ENCODE results near the gene KPNB1. TPM values are rescaled to one million over a fixed set of nuclear protein-coding genes. Genes with fewer than 3 reads are reported as not detected.

KPNB1 gene
- total RNA-seq, 4 donors from 2014 or later, result 179 to 236 (median 205) TPM

DNA sequence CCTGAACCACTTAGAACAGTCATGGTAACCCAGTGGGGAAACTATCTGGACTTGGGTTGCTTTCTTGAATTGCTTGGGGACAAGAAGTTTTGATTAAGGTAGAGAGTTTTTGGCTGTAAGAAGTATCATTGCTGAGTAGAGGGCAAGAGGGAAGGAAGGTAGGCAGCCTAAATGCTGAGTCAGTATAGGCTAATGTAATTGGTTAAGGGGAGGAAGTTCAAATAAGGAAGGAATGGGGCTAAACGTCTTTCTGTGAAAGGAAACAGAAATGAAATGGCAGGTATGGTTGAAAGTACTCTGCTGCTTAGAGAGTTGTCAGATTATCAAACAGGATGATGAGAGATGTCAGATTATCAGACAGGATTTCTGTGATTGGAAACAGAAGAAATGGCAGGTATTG, 20.3 kb downstream of the KPNB1 start:
- intact Hi-C loops (cut with DNase I), result no loop called here
- no peak overlapping the region for H3K27ac ChIP-seq (replicated peaks in 1 of 4)
- TF ChIP-seq EP300 (IDR thresholded peaks at IDR 0.05) (no peak), POLR2AphosphoS5 (IDR thresholded peaks at IDR 0.05) (no peak), POLR2A (IDR thresholded peaks at IDR 0.05; ENCODE audit: low read depth) (no peak)
- TF ChIP-seq, protein P1, sequence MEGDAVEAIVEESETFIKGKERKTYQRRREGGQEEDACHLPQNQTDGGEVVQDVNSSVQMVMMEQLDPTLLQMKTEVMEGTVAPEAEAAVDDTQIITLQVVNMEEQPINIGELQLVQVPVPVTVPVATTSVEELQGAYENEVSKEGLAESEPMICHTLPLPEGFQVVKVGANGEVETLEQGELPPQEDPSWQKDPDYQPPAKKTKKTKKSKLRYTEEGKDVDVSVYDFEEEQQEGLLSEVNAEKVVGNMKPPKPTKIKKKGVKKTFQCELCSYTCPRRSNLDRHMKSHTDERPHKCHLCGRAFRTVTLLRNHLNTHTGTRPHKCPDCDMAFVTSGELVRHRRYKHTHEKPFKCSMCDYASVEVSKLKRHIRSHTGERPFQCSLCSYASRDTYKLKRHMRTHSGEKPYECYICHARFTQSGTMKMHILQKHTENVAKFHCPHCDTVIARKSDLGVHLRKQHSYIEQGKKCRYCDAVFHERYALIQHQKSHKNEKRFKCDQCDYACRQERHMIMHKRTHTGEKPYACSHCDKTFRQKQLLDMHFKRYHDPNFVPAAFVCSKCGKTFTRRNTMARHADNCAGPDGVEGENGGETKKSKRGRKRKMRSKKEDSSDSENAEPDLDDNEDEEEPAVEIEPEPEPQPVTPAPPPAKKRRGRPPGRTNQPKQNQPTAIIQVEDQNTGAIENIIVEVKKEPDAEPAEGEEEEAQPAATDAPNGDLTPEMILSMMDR (IDR thresholded peaks at IDR 0.05), result no peak
- H3K4me1 ChIP-seq, result no peaks in the 10 kb centered on the region
- no peaks in the 10 kb centered on the region for H3K9me3 ChIP-seq
- no peak overlapping the region for H3K4me3 ChIP-seq
- no peaks in the 10 kb centered on the region for H3K27me3 ChIP-seq
- H3K36me3 ChIP-seq, result peaks cover 91 to 99% (median 98%) of the 10 kb centered on the region in 4 donors
- WGBS, result 32% methylated on average over 1 of the region's 1 CpG
- no peak for DNase-seq (ENCODE audit: extremely low spot score)

DNA sequence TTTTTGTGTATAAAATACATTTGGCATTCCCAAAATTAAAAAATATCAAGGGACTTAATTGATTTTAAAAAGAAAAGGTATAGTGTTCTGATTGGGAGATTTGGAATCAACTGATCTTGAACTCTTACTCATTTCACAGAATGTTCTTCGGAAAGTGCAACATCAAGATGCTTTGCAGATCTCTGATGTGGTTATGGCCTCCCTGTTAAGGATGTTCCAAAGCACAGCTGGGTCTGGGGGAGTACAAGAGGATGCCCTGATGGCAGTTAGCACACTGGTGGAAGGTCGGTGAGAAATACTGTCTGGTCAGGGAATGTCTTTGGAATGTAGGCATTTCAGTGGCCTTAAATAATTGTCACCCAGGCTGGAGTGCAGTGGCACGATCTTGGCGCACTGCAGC, 24.8 kb downstream of the KPNB1 start:
- DNase-seq (ENCODE audit: extremely low spot score), result no peak
- WGBS, result 90% methylated on average over 4 of the region's 4 CpGs
- TF ChIP-seq EP300 (IDR thresholded peaks at IDR 0.05), result no peak
- TF ChIP-seq POLR2A (IDR thresholded peaks at IDR 0.05; ENCODE audit: low read depth), result no peak
- TF ChIP-seq, protein P1 (IDR thresholded peaks at IDR 0.05), result no peak
- no peak for TF ChIP-seq POLR2AphosphoS5 (IDR thresholded peaks at IDR 0.05)
- Histone ChIP-seq H3K36me3 (peaks cover 99 to 100% (median 100%) of the 10 kb centered on the region in 4 donors), H3K4me1 (no peaks in the 10 kb centered on the region), H3K4me3 (no peak overlapping the region), H3K9me3 (no peaks in the 10 kb centered on the region), H3K27ac (replicated peaks in 1 of 4) (no peak overlapping the region), H3K27me3 (no peaks in the 10 kb centered on the region)
- intact Hi-C loops (cut with DNase I), result no loop called here

DNA sequence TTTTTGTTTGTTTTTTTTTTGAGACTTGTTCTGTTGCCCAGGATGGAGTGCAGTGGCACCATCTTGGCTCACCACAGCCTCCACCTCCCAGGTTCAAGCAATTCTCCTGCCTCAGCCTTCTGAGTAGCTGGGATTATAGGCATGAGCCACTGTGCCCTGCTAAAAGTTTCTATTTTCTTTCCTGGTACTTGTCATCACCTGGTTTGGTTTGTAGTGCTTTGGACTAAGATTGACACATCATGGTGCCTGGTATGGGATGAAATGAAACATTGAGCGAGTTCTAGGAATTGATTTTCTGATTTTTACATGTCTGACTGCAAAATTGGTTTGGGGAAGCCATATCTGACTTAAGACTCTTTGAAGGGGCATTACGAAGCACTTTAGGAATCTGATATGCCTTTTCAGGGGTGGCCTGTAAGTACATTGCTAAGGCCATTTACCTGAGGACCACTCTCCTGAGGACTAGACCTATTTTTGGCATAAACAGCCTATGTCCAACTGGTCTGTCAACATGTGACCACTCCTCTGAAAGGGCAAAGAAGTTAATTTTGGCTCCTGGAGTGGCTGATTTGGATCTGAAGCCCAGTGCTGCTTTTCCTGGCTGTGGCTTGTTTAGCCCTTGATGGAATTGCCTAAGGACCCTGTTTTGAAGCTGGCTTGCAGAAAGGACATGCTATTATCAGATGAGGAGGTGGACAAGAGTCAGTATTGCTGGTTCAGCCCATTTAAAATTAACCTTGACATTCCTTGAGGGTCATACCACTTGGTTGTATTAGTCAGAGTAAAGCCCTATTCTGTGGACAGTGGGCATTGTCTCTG, 25.9 kb downstream of the KPNB1 start:
- no peak for TF ChIP-seq EP300 (IDR thresholded peaks at IDR 0.05)
- TF ChIP-seq POLR2A (IDR thresholded peaks at IDR 0.05; ENCODE audit: low read depth), result no peak
- TF ChIP-seq, protein P1 (IDR thresholded peaks at IDR 0.05), result no peak
- TF ChIP-seq POLR2AphosphoS5 (IDR thresholded peaks at IDR 0.05), result no peak
- Histone ChIP-seq H3K27me3 (no peaks in the 10 kb centered on the region), H3K4me3 (no peak overlapping the region), H3K4me1 (no peaks in the 10 kb centered on the region), H3K27ac (replicated peaks in 1 of 4) (no peak overlapping the region), H3K36me3 (peaks cover 99 to 100% (median 100%) of the 10 kb centered on the region in 4 donors), H3K9me3 (no peaks in the 10 kb centered on the region)
- intact Hi-C loops (cut with DNase I), result no loop called here
- 100% methylated on average over 2 of the region's 2 CpGs for WGBS
- DNase-seq (ENCODE audit: extremely low spot score), result no peak

GRCh38 chr17:47676199-47676472, 26.4 kb downstream of the KPNB1 start:
- no peaks in the 10 kb centered on the region for H3K27me3 ChIP-seq
- H3K36me3 ChIP-seq, result peaks cover 98 to 100% (median 100%) of the 10 kb centered on the region in 4 donors
- DNase-seq (ENCODE audit: extremely low spot score), result no peak
- H3K27ac ChIP-seq (replicated peaks in 1 of 4), result no peak overlapping the region
- no peaks in the 10 kb centered on the region for H3K9me3 ChIP-seq
- H3K4me3 ChIP-seq, result no peak overlapping the region
- WGBS, result 79% methylated on average over 4 of the region's 4 CpGs
- H3K4me1 ChIP-seq, result no peaks in the 10 kb centered on the region
- intact Hi-C loops (cut with DNase I), result no loop called here
- TF ChIP-seq EP300 (IDR thresholded peaks at IDR 0.05) (no peak), POLR2AphosphoS5 (IDR thresholded peaks at IDR 0.05) (no peak), POLR2A (IDR thresholded peaks at IDR 0.05; ENCODE audit: low read depth) (no peak)
- TF ChIP-seq, protein P1 (IDR thresholded peaks at IDR 0.05), result no peak
